OCI-M2 (cell line): ENCODE results near the gene TMEM218.
"Not testable (repeated sequence)": the region's sequence is repeated elsewhere in the genome, so short reads cannot be mapped to it uniquely, and the experiment has no call there.

Source experiments
- DNase-seq: peaks from one replicate; lab custom pipeline; 2025; ENCODE audit not compliant: unreplicated experiment; lab: John Stamatoyannopoulos, UW

The TMEM218 gene

DNA sequence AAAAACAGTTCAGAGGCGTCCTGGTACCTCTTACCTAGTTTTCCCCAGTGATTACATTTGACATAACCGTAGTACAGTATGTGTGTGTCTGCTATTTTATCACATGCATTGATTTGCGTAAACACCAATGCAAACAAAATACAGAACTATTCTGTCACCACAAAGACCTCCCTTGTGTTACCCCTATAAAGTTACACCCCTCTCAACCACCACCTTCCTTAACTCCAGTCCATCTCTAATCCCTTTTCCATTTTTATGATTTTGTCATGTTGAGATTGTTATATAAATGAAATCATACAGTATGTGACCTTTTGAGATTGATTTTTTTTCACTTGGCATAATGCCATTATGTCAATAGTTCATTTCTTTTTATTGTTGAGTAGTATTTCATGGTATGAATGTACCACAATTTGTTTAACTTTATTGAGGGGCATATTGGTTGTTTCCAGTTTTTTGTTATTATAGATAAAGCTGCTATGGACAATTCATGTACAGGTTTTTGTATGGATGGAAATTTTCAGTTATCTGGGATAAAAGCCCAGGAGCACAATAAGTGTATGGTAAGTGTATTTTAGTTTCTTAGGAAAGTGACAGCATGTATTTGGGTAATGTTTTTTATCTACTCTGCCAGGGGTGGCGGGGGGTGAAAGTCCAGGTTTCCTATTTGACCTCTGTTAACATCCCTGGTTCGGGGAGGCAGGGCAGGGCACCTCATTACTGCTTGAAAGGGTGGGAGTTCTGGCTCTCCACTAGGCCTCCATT, 54.3 kb downstream of the TMEM218 start:
- no peak for DNase-seq

DNA sequence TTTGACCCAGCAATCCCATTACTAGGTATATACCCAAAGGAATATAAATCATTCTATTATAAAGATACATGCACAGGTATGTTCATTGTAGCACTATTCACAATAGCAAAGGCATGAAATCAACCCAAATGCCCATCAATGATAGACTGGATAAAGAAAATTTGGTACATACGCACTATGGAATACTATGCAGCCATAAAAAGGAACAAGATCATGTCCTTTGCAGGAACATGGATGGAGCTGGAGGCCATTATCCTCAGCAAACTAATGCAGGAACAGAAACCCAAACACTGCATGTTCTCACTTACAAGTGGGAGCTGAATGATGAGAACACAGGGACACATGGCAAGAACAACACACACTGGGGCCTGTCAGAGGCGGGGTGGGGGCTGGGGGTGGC, 55.3 kb downstream of the TMEM218 start:
- DNase-seq = not testable (repeated sequence)

DNA sequence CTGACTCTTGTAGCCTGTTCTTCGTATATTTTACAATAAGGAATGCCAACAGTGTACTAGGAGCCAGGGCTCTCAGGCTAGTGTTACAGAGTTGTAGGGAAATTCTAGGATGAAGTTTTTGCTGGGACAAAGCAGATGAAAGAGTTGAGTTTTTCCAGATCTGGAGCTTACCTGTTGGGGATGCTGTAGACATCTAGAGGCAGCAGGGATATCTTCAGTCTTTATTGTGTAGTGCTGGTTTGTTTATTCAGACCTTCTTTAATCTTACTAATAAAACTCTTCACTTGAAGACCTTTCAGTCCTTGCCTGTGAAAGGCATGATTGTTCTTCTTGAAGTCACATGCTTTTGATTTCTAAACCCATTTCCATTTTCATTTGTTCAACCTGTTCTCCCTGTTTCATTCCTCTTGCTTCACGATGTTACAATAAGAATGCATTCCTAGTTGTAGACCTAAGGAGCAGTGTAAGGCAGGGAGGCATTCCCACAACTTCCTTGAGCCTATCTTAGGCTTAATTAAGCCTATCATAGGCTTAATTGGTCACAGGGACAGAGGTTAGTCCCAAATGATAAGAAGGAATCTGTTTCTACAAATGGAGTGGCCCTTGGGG, 56.2 kb downstream of the TMEM218 start:
- no peak for DNase-seq

DNA sequence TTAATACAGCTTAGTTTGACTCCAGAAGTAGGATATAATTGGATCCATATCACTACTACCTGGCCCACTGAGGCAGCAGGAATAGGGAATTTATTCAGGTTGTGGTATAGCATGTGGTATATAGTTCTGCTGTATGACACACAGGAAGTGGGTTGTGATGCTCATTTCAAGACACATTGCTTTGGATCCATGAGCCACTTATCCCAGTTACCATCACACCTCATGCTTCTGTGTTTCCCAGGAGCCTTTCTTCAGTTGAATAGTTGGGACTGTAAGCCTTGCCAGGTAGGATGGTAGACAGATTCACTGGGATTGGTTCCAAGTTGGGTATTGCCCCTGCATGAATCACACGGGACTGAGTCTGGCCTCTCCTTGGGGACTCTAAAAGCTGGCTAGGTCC, 58.3 kb downstream of the TMEM218 start:
- DNase-seq = no peak

DNA sequence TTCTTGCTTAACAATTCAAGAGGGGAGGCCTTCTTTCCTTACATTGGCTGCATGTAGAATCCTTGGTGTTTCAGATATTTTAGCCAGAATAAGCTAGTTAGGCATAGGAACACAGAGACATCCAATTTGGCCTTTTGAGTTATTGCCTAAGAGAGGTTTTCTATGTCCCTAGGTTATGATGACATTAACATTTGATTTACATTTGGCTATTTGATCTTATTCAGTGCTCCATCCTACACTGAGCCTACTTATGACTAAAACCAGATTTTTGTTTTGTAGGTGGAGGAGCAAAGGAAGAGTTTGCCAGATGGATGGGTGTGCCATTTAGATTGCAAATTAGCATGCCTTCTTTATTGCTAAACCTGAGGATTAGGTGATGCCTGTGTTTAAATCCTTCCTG, 59.4 kb downstream of the TMEM218 start:
- DNase-seq = no peak

DNA sequence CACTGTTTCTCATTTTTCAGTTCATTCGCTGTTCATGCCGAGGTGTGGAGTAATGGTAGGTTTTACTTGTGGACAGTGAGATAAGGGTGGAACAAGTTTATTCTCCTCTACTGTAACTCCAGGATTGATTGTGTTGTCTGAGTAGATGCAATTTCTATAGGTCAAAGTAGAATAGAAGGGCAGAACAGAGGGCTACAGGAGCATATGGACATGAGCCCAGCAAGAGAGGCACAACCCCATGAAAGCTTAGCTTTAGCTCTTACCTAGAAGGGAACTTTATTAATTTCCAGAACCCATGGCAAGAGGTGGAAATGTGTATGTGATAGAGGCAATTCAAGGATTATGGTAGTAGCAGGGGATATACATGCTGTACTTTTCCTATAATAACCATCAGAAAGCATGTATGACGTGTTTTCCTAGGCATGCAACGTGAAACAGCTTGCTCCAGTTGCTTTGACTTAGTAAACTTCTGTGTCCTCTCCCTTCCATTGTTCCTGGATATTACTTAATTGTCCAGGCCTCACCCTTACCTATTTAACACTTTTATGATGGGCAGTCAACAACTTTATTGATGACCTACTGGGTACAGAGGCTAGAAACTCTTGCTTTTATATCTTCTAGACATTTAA, 62.1 kb downstream of the TMEM218 start:
- DNase-seq = no peak
